ENCODE data around the gene SELENON.

SELENON gene

DNA sequence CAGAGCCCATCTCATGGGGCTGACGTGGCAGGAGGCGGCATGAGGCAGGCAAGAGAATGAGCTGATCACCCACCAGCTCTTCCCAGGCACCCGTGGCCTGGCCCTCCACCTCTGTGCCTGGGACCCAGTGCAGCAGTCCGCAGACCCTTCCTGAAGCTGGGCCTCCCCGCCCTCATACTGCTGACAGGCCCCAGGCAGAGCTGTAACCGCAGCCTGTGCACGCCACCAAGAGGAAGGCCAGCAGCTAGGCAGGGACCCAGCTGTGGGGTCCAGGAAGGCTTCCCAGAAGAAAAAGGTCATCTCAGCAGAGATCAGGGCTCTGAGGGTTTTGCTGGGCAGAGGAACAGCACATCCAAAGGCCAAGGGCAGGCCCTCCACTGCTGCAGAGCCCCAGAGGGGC is 9.9 kb downstream of the SELENON start:
- DNase-seq: no peak

DNA sequence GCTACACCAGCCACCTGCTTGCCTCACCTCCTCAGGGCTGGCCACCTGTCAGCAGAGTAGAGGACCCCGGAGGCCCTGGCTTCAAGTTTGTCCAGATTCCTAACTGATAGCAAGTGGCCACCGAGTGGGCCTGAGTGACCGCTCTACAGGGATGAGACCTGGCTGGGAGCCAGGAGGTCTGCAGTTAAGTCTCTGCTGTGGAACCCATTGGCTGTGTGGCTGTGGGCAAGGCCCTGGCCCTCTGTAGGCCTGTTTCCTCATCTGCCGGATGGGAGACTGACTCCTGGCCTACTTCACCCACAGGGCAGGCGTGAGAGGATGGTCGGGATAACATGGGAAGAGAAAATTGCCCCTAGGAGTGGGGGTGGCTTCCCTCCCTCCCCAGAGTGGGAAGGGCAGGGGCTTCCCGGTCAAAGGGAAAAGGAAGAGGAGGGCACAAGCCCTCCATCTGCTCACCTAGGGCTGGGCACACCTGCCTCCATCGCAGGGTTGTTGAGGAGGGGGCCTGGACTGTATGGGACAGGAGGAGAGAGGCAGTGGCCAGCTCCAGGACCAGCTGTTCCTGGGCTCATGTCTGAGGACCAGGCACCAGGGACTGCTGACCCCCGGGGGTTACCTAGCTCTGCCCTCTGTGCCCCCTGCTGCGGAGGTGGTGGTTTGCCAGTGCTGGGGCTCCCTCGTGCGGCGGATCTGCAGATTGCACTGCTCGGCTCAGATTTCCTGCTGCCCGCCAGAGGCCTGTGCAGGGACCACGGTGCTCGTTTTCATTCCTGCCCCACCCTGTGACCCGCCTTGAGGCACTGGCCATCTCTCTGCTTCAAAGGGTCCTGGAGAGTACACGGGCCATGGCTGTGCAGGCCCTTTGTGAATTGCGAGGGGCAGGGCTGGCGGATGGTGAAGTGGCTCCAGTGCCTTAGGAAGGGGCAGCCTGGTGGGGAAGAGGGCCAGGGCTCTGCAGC is 10.6 kb downstream of the SELENON start:
- peak; percentile 80 for DNase-seq

DNA sequence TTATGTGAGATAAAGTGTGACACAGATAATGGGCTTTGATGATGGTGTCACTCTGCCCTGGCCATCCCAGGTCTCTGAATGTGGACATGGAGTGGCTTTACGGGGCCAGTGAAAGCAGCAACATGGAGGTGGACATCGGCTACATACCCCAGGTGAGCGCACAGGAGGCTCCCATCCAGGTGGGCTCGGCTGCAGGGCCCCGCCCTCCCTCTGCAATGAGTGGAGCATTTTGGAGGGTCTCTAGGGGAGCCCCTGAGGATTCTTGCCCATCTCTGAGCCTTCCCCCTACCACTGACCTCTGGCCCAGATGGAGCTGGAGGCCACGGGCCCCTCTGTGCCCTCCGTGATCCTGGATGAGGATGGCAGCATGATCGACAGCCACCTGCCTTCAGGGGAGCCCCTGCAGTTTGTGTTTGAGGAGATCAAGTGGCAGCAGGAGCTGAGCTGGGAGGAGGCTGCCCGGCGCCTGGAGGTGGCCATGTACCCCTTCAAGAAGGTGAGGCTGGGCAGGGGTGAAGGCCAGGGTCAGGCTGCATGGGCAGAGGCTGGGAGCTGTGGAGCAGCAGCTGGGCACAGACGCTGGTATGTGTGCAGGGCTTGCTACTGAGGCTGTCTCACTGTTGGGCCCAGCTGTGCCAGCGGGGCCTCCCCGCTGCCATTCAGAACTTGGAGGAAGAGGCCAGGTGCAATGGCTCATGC is 11.5 kb downstream of the SELENON start:
- no peak for DNase-seq

DNA sequence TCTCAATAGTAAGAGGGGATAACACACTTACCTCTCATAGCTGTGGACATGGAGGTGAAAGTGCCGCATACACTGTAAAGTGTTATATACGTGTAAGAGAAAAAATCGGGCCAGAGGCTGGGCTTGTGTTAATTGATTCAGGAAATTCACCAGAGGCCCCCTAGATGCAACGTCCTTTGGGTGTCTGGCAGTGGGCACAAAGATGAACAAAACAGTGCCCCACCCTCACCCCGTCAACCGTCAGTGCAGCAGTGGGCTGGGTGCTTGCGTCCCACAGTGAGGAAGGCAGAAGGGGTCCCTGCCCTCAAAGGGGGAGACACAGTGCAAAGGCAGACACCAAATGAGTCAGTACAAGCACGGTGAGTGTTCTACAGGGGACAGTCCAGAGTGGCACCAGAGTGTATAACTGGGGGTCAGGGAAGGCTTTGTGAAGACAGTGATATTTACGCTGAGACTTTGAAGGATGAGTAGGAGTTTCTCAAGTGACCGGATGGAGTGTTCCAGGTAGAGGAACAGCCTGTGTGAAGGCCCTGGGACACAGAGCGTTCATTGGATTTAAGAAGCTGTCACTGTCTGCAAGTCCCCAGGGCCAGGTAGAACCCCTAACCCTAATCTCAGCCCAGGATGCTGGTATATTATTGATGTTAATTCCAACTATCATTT is 13.2 kb downstream of the SELENON start:
- DNase-seq: no peak

DNA sequence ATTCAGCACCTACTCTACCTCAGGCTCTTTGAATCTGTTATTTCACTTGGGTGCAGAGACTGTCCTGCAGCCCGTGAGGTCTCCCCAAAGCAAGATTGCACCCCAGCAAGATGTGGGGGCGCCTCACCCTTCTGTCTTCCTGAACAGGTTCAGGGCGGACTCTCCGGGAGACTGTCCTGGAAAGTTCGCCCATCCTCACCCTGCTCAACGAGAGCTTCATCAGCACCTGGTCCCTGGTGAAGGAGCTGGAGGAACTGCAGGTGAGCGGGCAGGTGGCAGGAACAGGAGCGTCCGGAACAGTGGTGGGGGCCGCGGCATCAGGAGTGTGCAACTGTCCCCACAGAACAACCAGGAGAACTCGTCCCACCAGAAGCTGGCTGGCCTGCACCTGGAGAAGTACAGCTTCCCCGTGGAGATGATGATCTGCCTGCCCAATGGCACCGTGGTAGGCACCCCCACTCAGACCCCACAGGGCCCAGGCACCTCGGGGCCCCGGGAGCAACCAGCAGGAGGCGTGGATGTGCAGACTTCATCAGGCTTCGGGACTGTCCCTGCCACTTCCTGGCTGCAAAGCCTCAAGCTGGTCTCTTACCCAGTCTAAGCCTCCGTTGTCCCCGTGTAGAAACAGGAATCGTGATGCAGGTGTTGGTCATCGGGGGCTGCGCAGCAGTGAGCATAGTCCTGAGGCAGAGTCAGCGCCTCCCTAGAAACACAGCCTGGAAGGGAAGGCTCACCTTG is 13.9 kb downstream of the SELENON start:
- no peak for DNase-seq

DNA sequence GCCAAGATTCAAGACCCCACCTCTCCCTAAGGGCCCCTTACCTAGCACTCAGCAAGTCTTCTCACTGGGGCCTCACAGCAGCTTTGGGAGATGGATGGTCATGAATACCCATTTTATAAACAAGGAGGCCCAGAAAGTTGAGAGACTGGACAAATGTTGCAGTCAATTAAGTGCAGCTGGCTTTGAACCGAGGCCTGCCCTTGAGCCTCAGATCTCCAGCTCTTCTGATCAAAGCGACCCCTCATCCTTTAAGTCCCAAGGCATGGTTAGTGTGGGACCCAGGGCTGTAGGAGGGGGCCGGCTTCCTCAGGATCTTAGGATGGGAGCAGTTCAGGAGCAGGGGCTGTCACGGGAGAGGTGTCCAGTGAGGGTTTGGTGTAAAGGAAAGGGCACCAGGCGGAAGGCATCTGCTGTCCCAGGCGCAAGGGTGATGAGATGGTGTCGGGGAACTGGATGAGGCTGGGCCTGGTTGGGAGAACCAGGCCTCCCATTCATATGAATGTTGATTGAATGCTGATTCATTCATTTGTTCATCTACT is 14.6 kb downstream of the SELENON start:
- DNase-seq: no peak

DNA sequence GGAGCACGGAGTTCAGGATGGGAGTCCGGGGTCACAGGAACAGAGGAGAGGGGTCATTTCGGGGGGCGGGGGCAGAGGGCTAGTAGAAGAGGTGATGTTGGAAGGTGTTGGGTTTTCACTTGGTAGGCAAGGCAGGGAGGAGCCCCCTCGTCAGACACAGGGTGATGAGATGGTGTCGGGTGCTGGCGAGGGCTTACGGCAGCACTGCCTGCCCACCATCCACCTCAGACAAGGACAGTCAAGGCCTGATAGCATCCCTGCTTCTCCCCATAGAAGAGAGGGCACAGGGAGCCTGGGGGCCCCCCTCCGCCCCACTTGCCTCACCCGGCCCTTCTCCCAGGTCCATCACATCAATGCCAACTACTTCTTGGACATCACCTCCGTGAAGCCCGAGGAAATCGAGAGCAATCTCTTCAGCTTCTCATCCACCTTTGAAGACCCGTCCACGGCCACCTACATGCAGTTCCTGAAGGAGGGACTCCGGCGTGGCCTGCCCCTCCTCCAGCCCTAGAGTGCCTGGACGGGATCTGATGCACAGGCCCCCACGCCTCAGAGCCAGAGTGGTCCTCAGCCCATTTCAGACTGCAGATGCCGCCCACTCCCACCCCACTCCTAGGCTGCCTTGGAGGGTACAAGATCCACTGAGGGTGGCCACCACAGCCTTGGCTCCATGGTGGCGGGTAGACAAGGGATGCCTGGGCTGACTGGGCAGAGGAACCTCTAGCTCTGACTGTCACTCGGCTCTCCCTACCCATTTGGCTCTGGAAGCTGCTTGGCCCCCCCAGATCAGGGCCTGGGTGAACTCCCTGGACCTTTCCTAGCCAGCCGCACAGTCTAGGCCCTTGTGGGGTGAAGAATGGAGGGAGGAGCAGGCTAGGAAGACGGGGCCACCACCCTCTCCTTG is 15.5 kb downstream of the SELENON start:
- DNase-seq: no peak

DNA sequence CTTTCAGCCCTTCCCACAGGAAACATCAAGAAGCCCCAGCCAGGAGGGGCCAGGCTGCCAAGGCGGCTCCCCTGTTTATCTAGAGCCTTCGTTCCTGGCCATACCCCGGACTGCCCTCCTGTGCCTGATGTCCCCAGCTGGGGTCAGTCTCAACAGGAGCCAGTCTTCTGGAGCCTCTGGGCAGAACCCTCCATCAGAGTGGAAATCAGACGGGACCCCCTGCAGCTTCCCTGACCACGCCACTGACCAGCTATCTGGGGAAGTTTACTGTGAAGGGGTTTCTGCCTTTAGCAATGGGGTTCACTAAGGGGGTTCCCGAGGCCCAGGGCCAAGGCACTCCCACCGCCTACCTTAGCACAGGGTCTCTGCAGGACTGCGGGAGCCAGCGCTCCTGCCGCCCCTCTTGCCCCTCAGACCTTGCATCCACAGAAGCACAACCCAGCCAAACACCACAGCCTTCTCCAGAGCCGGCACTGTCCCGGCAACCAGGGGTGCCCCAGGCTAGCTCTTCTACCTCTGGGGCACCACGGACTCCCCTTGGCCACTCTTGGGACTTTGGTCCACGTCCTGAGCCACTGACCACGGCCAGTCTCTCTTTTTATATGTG is 16.2 kb downstream of the SELENON start:
- no peak for DNase-seq

DNA sequence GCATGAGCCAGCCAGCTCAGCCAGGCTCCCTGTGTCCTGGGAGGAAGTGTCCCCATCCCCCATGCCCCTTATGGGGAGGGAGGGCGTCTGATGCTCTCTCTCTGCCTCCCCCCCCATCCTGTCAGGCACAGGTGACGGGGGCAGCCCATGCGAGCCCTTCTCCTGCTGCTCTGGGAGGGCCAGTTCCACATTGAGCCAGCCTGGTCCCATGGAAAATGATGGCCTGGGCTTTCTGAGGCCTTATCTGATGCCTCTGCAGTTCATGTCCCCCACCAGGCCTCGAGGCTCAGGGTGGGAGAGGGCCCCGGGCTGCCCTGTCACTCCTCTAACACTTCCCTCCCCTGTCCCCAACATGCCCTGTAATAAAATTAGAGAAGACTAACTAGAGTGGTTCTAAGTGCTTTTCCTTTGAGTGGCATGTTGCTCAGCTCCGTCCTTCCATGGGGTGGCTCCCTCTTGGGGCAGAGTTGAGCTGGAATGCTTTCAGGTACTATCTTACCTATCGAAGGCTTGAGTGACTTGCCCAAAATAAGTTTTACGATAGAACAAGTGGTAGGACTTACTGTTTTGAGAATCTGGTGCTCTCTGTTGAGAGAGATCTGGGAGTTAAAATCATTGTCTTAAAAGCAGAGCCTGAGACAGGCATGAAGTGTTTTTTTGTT is 18.0 kb downstream of the SELENON start:
- DNase-seq: no peak

DNA sequence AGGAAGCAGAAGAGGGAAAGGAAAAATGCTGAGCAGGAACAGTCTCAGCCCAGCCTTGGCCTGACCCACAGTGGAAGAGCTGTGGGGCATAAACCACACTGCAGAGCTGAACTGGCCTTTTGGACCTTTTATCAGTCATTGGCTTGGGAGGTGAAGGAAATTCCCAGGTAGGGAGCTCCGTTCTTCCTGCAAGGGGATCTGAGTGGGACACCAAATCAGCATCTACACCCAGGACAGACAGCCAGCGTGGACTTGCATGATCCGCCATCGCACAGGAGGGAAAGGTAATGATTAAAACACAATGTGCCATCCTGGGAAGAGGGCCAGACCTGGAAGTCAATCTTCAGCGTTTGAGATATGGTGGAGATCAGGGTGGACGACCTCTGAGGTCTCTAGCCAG is 18.6 kb downstream of the SELENON start:
- no peak for DNase-seq

DNA sequence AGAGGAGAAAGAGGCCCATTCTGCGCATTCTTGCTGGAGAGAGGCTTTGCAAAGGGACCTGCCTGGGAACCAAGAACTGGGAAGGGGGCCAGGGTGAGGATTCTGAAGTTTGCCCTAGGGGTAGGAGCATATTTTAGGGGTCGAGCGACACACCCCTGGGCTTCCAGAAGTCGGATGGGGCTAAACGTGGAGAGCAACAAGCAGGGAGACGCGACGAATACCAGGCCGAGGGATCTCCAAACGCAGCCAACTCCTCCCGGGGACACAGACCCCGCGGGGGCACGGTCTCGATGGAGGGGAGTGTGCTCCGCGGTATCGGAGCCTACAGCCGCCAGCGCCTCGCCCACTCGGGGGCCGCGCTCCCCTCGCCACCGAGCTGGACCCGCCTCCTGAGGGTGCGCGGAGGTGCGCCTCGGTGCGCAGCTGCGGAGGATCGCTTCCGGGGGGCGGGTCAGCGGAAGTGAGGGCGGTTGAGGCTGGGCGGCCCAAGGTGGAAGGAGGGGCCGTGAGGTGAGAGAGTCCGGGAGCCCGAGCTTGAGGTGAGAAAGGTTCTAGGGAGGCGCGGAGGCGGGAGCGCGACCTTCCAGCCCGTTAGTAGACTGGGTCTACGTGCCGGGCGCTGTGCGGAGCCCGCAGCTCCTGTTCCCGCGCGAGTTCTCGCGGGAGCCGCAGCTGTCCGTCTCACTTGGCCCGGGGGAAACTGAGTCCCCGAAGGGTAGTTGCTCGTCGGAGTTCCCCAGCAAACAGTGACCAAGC is 19.7 kb downstream of the SELENON start, which contains the start of gene MTFR1L:
TSS of gene MTFR1L (plus strand) at position 464 of the 756 bp plus-strand sequence. CDS start 3,151 bp downstream, outside the sequence.
- DNase-seq: peak; percentile 92

DNA sequence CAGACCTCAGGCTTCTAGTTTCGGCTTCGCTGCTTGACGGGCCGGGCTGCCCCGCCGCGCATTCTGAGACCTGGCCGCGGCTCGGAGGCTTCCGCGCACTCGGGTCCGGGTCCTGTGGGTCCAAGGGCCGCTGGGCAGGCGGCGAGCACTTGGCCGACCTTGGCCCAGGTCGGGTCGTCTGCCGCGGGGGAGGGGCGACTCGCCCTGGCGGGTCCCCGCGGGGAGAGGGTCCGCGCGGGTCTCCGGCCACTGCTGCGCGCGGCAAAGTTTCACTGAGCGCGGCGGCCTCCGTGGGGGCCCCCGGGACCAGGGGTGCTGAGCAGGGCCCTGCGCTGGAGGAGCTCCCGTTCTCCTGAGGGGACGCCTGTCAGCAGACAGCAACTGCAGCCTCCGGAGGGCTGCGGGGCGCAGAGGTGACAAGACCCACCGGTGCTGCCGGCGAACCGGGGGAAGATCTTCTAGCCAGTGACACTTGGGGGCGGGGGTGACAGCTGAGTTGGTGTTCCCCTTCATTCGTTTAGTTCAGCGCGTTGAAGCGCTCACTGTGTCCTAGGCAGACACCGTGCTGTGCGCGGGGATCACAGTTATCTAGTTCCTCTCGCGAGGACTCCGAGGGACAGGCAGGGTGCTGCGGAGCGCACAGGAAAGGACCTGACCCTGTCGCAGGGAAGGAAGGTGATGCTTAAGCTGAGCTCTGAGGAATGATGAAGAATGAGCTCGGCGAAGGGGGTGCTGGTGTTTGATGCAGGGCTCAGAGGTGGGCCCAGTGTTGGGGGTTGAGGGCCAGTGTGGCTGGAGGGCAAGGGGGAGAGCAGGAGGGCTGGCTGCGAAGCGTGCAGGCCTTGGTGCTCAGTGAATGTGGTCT is 20.5 kb downstream of the SELENON start:
- DNase-seq: peak; percentile 68

DNA sequence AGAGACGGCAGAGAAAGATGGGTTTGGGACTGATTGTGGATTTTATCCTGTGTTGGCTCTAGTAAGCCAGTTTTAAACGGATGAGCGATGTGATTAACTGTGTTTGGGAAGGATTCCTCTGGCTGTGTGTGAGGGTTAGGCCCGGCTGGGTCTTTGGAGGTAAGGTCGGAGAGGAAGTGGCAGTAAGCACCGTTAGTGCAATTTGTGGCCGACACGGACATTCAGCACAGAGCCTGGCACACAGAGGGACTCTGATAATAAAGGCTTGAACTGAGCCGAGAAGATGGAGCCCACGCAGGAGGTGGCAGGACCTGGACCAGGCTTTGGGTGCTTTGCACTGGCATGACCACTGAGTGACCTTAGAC is 21.1 kb downstream of the SELENON start:
- DNase-seq: no peak

DNA sequence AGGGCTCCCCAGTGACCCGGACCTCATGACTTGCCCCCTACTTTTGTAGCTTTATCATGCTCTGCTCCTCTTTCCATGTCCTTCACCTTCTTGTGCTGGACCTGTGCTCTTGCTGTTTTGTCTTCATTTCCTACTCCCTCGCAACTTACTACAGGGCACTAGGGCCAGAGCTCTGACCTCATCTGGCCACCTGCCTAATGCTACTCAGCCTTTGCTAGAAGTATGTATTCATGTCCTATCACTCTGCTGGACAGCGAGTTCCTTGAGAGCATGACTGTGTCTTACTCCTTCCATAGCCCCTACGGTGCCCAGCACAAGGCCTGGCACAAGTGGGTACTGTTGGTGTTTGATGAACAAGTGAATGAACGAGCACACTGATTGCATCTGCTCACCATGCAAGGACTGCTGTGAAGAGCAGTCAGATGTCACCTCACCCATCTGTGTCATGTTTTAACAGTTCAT is 21.7 kb downstream of the SELENON start:
- DNase-seq: no peak

DNA sequence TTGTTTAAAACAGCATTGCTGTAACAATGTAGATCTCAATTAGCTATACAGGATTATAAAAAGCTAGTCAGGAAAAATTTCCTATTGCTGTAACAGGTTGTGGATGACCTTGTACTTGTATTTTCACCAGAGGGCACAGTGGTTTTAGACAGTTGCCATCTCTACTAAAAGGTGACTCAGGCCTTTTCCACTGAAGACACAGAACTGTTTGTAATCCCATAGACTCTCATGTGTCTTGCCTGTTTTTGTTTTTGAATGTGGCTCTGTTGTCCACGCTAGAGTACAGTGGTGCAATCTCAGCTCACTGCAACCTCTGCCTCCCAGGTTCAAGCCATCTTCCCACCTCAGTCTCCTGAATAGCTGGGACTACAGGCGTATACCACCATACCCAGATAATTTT is 25.6 kb downstream of the SELENON start:
- DNase-seq: no peak

DNA sequence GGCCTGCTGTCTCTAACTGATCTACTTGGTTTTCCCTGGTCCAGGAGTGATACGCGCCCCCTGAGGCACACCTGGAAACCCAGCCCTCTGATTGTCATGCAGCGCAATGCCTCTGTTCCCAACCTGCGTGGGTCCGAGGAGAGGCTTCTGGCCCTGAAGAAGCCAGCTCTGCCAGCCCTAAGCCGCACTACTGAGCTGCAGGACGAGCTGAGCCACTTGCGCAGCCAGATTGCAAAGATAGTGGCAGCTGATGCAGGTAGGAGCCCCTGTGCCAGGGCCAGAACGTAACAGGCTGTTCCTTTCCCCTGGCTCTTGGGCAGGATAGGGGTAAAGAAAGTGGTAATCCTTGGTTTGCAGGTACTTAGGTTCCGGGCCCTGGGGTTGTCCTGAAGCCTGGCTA is 26.6 kb downstream of the SELENON start:
- no peak for DNase-seq

DNA sequence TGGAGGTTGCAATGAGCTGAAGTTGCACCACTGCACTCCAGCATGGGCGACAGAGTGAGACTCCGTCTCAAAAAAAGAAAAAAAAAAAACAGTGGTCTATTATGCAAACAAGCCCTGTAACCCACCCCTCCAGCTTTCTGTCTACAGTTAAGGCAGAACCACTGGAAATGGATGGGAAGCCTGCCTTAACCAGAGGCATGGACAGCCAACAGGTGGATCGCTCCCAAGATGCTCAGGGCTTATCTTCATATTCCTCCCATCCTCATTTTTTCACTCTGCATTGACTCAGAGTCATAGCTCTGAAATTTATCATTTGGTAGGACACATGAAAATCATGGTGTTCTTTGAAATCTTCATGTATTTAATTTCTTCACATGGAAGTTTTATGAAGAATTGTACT is 28.5 kb downstream of the SELENON start:
- no peak for DNase-seq

DNA sequence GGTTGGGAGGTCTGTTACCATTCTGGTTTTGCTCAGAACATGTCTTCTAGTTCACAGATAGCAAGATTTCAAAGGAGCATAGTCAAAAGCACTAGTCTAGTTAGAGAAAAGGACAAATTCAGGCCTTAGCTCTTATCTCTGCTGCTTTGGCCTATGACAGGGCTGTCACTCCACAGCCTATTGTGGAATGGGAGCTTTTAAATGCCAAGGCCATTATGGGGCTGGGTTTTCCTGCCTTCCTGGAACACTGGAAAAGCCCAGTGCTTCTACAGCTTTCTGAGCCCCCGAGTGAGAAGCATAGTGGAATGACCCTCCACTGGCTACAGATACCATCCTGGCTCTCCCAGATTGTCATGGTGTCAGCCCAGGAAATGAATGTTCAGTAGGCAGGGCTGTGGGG is 29.1 kb downstream of the SELENON start:
- DNase-seq: no peak
